A549 (cell line): ENCODE measurements around the gene OCA2. TPM values are rescaled to one million over a fixed set of nuclear protein-coding genes. Genes with fewer than 3 reads are reported as not detected.

Experiments used
- ATAC-seq, 2 experiments: fragments of 200-7000 bp in 1 of 2; fragments of >200 bp in 1 of 2; cut with Nextera tagmentation in 1 of 2; cut with Tn5 transposase in 1 of 2; 3 replicates each; pipeline versions ENCODE4 v1.8.0 to v1.9.1; 2018 to 2020; ENCODE audit warnings: mild to moderate bottlenecking in 1 of 2, moderate library complexity in 1 of 2
- CTCF ChIA-PET: fragments of 300-600 bp; sonication (Branson Sonifier 250); formaldehyde crosslinking; extraction: SDS; loops from one replicate; lab custom pipeline; 2021; ENCODE audit warnings: antibody characterized with exemption, inconsistent platforms; lab: Yijun Ruan, JAX
- POLR2A ChIA-PET: fragments of 350-600 bp; formaldehyde crosslinking; extraction: SDS; loops from one replicate; lab custom pipeline; 2021; ENCODE audit warnings: antibody characterized with exemption, inconsistent platforms; lab: Yijun Ruan, JAX
- DNase-seq, 2 experiments: peaks; one replicate each; pipeline versions ENCODE4 v3.0.0 to v3.0.0-alpha.2; 2011 to 2016; ENCODE audit warnings: low read depth in 1 of 2, low spot score in 1 of 2
- FAIRE-seq: peaks from 2 replicates; lab custom pipeline; 2011; peaks lifted over from hg19 to GRCh38; lab: Jason Lieb, UNC
- H3K27ac ChIP-seq, 2 experiments: fragments of >200 bp; sonication (Bioruptor Twin); formaldehyde crosslinking; 3 replicates each; pipeline ENCODE4 v1.5.1; 2016 to 2017
- H3K4me1 ChIP-seq: fragments of >200 bp; sonication (Bioruptor Twin); formaldehyde crosslinking; 3 replicates; pipeline ENCODE4 v1.6.1; 2016
- H3K4me2 ChIP-seq: fragments of >200 bp; sonication (Bioruptor Twin); formaldehyde crosslinking; 3 replicates; pipeline ENCODE4 v1.6.1; 2016
- H3K4me3 ChIP-seq: fragments of >200 bp; sonication (Bioruptor Twin); formaldehyde crosslinking; 3 replicates; pipeline ENCODE4 v1.5.1; 2016
- H3K9me3 ChIP-seq: fragments of >200 bp; sonication (Bioruptor Twin); formaldehyde crosslinking; 3 replicates; pipeline ENCODE4 v1.6.1; 2016
- CEBPB ChIP-seq, 2 experiments: fragments of >200 bp in 1 of 2; sonication (Bioruptor Twin) in 1 of 2; formaldehyde crosslinking in 1 of 2; IDR thresholded peaks; 2 replicates each; pipeline ENCODE4 v1.6.1; 2012 to 2016
- FOSL2 ChIP-seq, 2 experiments: fragments of 450-650 bp in 1 of 2; fragments of >200 bp in 1 of 2; sonication (Bioruptor Twin) in 1 of 2; formaldehyde crosslinking; IDR thresholded peaks; 2 replicates each; pipeline versions ENCODE4 v1.5.0 to v1.6.1; 2016 to 2020; ENCODE audit warnings: mild to moderate bottlenecking in 1 of 2, moderate library complexity in 1 of 2
- JUNB ChIP-seq: fragments of >200 bp; sonication (Bioruptor Twin); formaldehyde crosslinking; IDR thresholded peaks from 2 replicates; pipeline ENCODE4 v1.6.1; 2016
- KDM5A ChIP-seq: fragments of 200-600 bp; sonication (generic); IDR thresholded peaks from 2 replicates; pipeline ENCODE4 v1.6.1; 2016; ENCODE audit warnings: antibody characterized with exemption, mild to moderate bottlenecking
- MAFK ChIP-seq: fragments of 450-650 bp; IDR thresholded peaks from 2 replicates; pipeline ENCODE4 v1.6.1; 2014; ENCODE audit not compliant: partially characterized antibody
- RFX5 ChIP-seq: fragments of 450-650 bp; IDR thresholded peaks from 2 replicates; pipeline ENCODE4 v1.7.1; 2014; ENCODE audit warnings: antibody characterized with exemption, mild to moderate bottlenecking, moderate library complexity
- RNF2 ChIP-seq: fragments of 200-600 bp; sonication (generic); IDR thresholded peaks from 2 replicates; pipeline ENCODE4 v1.6.1; 2016; ENCODE audit warnings: low read depth, mild to moderate bottlenecking, antibody characterized with exemption, moderate library complexity, borderline replicate concordance
- TP53 ChIP-seq: fragments of 250-450 bp; sonication (Bioruptor Pico); IDR thresholded peaks from 2 replicates; pipeline ENCODE4 v1.5.0; 2021; ENCODE audit warnings: mild to moderate bottlenecking, moderate library complexity
- ZSCAN20 ChIP-seq: fragments of 250-450 bp; sonication (Bioruptor Pico); IDR thresholded peaks from 2 replicates; pipeline ENCODE4 v1.8.0; 2022; ENCODE audit warnings: mild to moderate bottlenecking, moderate library complexity
- WGBS: methylation state at CpG from one replicate; pipeline ENCODE4 v1.1.6; 2017; ENCODE audit errors: missing lambda C conversion rate; 5-methylcytosine and 5-hydroxymethylcytosine counted together
- polyA plus RNA-seq, 4 experiments: library from polyadenylated mRNA; depleted of rRNA in 3 of 4; stranded (reverse); fragments of >200 nt; fragmentation: RNase III in 1 of 4; extraction: RNeasy Plus Mini Kit Qiagen cat#74134 plus additional on column Dnase treatment in 1 of 4; gene quantifications; 2 replicates in 3 of 4; 3 replicates in 1 of 4; pipeline ENCODE4 v1.2.3, GENCODE V29; 2011 to 2017
- TF ChIP-seq, protein P1 (sequence below): fragments of 150-350 bp; IDR thresholded peaks from 2 replicates; pipeline ENCODE4 v1.6.1; 2014; ENCODE audit warnings: low read depth, mild to moderate bottlenecking, low read length
- TF ChIP-seq, protein P2 (sequence below): fragments of 200-600 bp; sonication (generic); IDR thresholded peaks from 2 replicates; pipeline ENCODE4 v1.6.1; 2016; ENCODE audit warnings: antibody characterized with exemption, mild to moderate bottlenecking, moderate library complexity

The OCA2 gene
- polyA plus RNA-seq, 2 of the 4 experiments (the other 2 are of a cell fraction) = 0.17 to 0.25 TPM

DNA sequence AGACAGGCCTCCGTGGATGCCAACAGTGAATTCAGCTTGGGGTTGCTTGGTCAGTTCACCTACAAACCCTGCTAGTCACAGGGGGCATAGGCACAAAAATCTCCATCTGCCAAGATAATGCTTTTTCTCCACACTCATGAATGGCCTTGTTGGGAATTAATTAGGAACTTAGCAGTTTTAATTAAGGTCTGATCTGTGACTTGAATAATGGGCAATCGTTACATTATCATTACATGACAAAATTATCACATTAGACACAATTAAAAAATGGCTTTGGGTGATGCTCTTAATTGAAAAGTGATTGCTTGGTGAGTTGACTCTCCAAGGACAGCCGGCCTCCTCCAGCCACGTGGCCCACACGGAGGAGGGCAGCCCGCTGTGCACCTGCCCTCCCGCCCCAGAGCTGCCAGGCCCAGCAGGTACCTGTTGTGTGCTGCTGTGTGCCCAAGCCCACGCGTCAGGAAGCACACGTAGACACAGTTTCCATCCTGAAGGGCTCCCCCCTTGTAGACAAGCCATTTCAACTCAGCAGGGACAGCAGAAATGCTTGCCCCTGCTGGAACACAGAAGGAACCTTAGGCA, 274.2 kb downstream of the OCA2 start:
- Histone ChIP-seq H3K27ac (no peak overlapping the region), H3K4me1 (0 out of 3 replicates have a peak, but pooled peaks cover 3% of the 10 kb centered on the region), H3K9me3 (no peaks in the 10 kb centered on the region), H3K4me3 (no peak overlapping the region), H3K4me2 (no peak overlapping the region)
- POLR2A ChIA-PET = no interaction called here
- ATAC-seq = no peak
- TF ChIP-seq, protein P1, sequence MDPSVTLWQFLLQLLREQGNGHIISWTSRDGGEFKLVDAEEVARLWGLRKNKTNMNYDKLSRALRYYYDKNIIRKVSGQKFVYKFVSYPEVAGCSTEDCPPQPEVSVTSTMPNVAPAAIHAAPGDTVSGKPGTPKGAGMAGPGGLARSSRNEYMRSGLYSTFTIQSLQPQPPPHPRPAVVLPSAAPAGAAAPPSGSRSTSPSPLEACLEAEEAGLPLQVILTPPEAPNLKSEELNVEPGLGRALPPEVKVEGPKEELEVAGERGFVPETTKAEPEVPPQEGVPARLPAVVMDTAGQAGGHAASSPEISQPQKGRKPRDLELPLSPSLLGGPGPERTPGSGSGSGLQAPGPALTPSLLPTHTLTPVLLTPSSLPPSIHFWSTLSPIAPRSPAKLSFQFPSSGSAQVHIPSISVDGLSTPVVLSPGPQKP = no peak
- CTCF ChIA-PET = interaction anchor here (0.6 kb wide), 1 partner anchor 284 kb away, joined by 3 read pairs; no protein-coding TSS in a partner anchor
- FAIRE-seq = no peak
- DNase-seq = no peak
- WGBS = 31% methylated on average over 10 of the region's 10 CpGs

DNA sequence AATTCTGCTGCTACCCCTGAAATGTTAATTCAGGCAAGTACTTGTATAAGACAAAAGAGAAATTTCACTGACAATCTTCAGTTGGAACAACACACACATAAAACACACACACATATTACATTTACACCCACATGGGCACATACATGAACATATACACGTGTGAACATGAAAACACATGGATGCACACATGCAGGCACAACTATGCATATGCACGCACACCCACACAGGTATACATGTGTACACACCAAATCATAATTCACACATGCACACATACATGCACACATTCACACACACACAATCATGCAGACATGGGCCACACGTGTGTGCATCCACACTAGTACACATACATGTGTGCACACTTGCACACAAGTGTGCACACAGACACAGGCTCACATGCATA, 277.8 kb downstream of the OCA2 start:
- H3K27ac ChIP-seq = no peak overlapping the region
- peaks cover 14% of the 10 kb centered on the region; the same call in 2 of the 3 replicates for H3K9me3 ChIP-seq
- POLR2A ChIA-PET = no interaction called here
- FAIRE-seq = no peak
- no peak for DNase-seq
- CTCF ChIA-PET = no interaction called here
- no peak overlapping the region for H3K4me3 ChIP-seq
- TF ChIP-seq JUNB = no peak
- H3K4me2 ChIP-seq = no peak overlapping the region
- 0 out of 3 replicates have a peak, but pooled peaks cover 3% of the 10 kb centered on the region for H3K4me1 ChIP-seq
- no peak for ATAC-seq
- 13% methylated on average over 3 of the region's 3 CpGs for WGBS

DNA sequence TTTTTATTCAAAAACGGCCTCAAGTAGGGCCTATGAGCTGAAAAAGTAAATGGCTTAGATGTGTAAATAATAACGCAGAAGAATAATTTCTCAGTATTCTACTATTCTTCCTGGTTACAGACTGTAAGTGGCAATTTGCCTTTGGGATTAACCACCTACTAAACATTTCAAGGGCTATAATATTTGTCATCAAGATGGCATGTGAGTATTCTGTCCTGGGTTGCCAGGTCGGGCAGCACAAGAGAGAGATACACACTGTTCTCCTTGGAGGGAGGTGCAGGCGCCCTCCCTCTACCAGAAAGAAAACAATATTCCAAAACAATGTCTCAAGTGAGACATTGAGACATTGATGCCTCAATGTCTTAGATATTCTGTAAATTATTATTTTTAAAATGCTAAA, 278.4 kb downstream of the OCA2 start:
- H3K4me2 ChIP-seq = peak overlapping the region; percentile 17; the same call in 1 of the 3 replicates
- POLR2A ChIA-PET = no interaction called here
- CTCF ChIA-PET = no interaction called here
- H3K9me3 ChIP-seq = peaks cover 14% of the 10 kb centered on the region; the same call in 2 of the 3 replicates
- TF ChIP-seq ZSCAN20 (CRISPR knock-in tag) = no peak
- WGBS = 22% methylated on average over 4 of the region's 4 CpGs
- FAIRE-seq = no peak
- no peak for DNase-seq
- no peak overlapping the region for H3K27ac ChIP-seq
- no peak overlapping the region for H3K4me3 ChIP-seq
- H3K4me1 ChIP-seq = 0 out of 3 replicates have a peak, but pooled peaks cover 3% of the 10 kb centered on the region
- ATAC-seq = no peak

DNA sequence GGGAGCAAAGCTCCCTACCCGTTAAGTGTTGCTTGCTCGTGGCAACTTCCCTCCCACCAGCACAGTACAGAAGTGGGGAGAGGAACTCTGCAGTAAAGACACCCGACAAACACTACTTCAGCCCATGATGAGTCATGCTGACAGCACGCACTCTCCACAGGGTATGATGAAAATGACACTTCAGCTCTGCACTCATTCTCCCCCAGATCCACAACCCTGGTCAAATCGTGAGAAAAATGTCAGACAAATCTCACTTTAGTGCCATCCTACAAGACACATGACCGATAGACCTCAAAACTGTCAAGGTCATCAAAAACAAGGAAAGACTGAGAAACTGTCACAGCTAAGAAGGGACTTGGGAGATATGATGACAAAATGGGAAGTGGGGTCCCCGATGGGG, 278.9 kb downstream of the OCA2 start:
- Histone ChIP-seq H3K27ac (no peak overlapping the region), H3K9me3 (peaks cover 14% of the 10 kb centered on the region; the same call in 2 of the 3 replicates), H3K4me1 (0 out of 3 replicates have a peak, but pooled peaks cover 3% of the 10 kb centered on the region)
- ATAC-seq = peak; percentile 40 to 71; a peak in 2 of 6 replicates
- POLR2A ChIA-PET = no interaction called here
- 18% methylated on average over 7 of the region's 7 CpGs for WGBS
- TF ChIP-seq TP53 (CRISPR knock-in tag) (no peak), MAFK (peak; percentile 89), FOSL2 (IDR thresholded peaks at IDR 0.05) (no peak), FOSL2 (CRISPR knock-in tag; IDR thresholded peaks at IDR 0.05) (peak; percentile 39; the same call in 1 of the 2 replicates)
- TF ChIP-seq, all 56 proteins: peak for 2
- DNase-seq (peak in 1 of 2 experiments; percentile 22), FAIRE-seq (no peak)
- Histone ChIP-seq H3K4me2 (peak overlapping the region; percentile 17; the same call in 1 of the 3 replicates), H3K4me3 (no peak overlapping the region)
- CTCF ChIA-PET = interaction anchor here (1.7 kb wide), 1 partner anchor 7 kb away, joined by 5 read pairs; no protein-coding TSS in a partner anchor

DNA sequence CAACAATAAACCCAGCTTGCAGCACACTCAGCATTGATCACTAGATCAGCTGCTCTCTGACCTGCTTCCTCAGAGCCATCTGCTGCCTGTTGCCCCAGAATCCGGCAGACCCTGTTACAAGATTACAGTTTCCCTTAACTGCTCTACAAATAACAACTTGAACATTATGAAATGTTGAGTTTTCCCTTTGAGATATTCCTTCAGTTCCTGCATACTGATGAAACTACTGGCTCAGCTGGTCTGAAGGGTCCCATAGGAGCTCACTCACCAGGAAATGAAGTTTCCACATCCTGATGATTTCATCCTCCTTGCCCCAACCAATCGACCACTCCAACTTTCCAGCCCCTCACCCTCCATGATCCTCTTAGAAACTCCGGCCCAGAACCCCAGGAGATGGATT, 281.9 kb downstream of the OCA2 start:
- Histone ChIP-seq H3K4me3 (no peak overlapping the region), H3K4me2 (no peak overlapping the region), H3K4me1 (0 out of 3 replicates have a peak, but pooled peaks cover 3% of the 10 kb centered on the region), H3K9me3 (peaks cover 14% of the 10 kb centered on the region; the same call in 2 of the 3 replicates), H3K27ac (no peak overlapping the region)
- CTCF ChIA-PET = interaction anchor here (0.9 kb wide), 1 partner anchor 11 kb away, joined by 3 read pairs; no protein-coding TSS in a partner anchor
- ATAC-seq = no peak
- WGBS = 10% methylated on average over 3 of the region's 3 CpGs
- no peak for FAIRE-seq
- TF ChIP-seq KDM5A (no peak), CEBPB (IDR thresholded peaks at IDR 0.05) (no peak), RFX5 (no peak), RNF2 (no peak)
- TF ChIP-seq, protein P2, sequence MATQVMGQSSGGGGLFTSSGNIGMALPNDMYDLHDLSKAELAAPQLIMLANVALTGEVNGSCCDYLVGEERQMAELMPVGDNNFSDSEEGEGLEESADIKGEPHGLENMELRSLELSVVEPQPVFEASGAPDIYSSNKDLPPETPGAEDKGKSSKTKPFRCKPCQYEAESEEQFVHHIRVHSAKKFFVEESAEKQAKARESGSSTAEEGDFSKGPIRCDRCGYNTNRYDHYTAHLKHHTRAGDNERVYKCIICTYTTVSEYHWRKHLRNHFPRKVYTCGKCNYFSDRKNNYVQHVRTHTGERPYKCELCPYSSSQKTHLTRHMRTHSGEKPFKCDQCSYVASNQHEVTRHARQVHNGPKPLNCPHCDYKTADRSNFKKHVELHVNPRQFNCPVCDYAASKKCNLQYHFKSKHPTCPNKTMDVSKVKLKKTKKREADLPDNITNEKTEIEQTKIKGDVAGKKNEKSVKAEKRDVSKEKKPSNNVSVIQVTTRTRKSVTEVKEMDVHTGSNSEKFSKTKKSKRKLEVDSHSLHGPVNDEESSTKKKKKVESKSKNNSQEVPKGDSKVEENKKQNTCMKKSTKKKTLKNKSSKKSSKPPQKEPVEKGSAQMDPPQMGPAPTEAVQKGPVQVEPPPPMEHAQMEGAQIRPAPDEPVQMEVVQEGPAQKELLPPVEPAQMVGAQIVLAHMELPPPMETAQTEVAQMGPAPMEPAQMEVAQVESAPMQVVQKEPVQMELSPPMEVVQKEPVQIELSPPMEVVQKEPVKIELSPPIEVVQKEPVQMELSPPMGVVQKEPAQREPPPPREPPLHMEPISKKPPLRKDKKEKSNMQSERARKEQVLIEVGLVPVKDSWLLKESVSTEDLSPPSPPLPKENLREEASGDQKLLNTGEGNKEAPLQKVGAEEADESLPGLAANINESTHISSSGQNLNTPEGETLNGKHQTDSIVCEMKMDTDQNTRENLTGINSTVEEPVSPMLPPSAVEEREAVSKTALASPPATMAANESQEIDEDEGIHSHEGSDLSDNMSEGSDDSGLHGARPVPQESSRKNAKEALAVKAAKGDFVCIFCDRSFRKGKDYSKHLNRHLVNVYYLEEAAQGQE = no peak
- POLR2A ChIA-PET = no interaction called here
- no peak for DNase-seq
